SJCRH30 (cell line): ENCODE measurements around the gene REG3A. TPM values are rescaled to one million over a fixed set of nuclear protein-coding genes. Genes with fewer than 3 reads are reported as not detected.

Source experiments
- DNase-seq, 2 experiments: peaks; one replicate each; pipeline ENCODE4 v3.0.0-alpha.2; 2015 to 2020
- H3K27ac ChIP-seq: fragments of 250-450 bp; sonication (Bioruptor Pico); 2 replicates; pipeline ENCODE4 v1.5.1; 2020; ENCODE audit warnings: mild to moderate bottlenecking, moderate library complexity
- H3K27me3 ChIP-seq: fragments of 250-450 bp; sonication (Bioruptor Pico); 2 replicates; pipeline ENCODE4 v1.5.1; 2020; ENCODE audit warnings: mild to moderate bottlenecking, moderate library complexity
- H3K36me3 ChIP-seq: fragments of 250-450 bp; sonication (Bioruptor Pico); 2 replicates; pipeline ENCODE4 v1.5.1; 2020; ENCODE audit warnings: mild to moderate bottlenecking, moderate library complexity
- H3K4me1 ChIP-seq: fragments of 250-450 bp; sonication (Bioruptor Pico); 2 replicates; pipeline ENCODE4 v1.5.1; 2020; ENCODE audit warnings: mild to moderate bottlenecking, moderate library complexity
- H3K4me3 ChIP-seq: fragments of 250-450 bp; sonication (Bioruptor Pico); 2 replicates; pipeline ENCODE4 v1.5.1; 2020; ENCODE audit warnings: mild to moderate bottlenecking, moderate library complexity
- H3K9me3 ChIP-seq: fragments of 250-450 bp; sonication (Bioruptor Pico); replicated peaks from 2 replicates; pipeline ENCODE4 v1.5.1; 2020; ENCODE audit warnings: mild to moderate bottlenecking, moderate library complexity
- total RNA-seq: library from RNA; depleted of rRNA; stranded (reverse); fragments of >200 nt; shearing (Covaris generic); gene quantifications from 2 replicates; pipeline ENCODE4 v1.2.3, GENCODE V29; 2014

Gene REG3A
- total RNA-seq, 1 experiment from 2014 or later: not detected

DNA sequence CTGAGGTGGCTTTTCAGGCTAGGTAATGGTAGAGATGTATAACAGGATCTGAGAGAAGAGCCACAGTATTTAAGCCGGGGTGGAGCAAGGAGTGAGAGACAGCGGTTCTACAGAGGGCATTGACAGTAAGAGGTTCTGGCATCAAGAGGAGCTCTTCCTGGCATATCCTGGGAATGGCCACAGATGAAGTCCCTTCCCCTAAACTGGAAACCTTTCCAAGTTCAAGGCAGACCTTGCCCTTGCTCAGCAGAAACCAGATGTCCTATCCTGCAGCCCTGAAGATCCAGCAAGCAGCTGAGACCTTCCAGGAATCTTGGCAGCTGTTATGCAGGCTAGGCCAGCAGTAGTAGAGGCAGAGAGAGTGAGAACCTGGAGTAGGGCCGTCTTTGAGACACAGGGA lies 21.2 kb downstream of the REG3A start:
- no peak overlapping the region for H3K4me3 ChIP-seq
- DNase-seq: no peak
- no peaks in the 10 kb centered on the region for H3K9me3 ChIP-seq
- H3K27me3 ChIP-seq: no peaks in the 10 kb centered on the region
- H3K36me3 ChIP-seq: no peaks in the 10 kb centered on the region
- no peaks in the 10 kb centered on the region for H3K4me1 ChIP-seq
- H3K27ac ChIP-seq: no peak overlapping the region

- no peak overlapping the region for H3K27ac ChIP-seq
- no peak for DNase-seq
- H3K27me3 ChIP-seq: no peaks in the 10 kb centered on the region
- no peaks in the 10 kb centered on the region for H3K36me3 ChIP-seq
- no peaks in the 10 kb centered on the region for H3K4me1 ChIP-seq
- H3K4me3 ChIP-seq: no peak overlapping the region
- no peaks in the 10 kb centered on the region for H3K9me3 ChIP-seq
These were observed 27.9 kb downstream of the REG3A start for GRCh38 chr2:79131687-79132086.

- DNase-seq: no peak
- H3K27ac ChIP-seq: no peak overlapping the region
- H3K4me3 ChIP-seq: no peak overlapping the region
- no peaks in the 10 kb centered on the region for H3K4me1 ChIP-seq
- H3K36me3 ChIP-seq: no peaks in the 10 kb centered on the region
- no peaks in the 10 kb centered on the region for H3K27me3 ChIP-seq
- H3K9me3 ChIP-seq: no peaks in the 10 kb centered on the region
These were observed 29.7 kb downstream of the REG3A start for GRCh38 chr2:79129804-79130203.

GRCh38 chr2:79129260-79129659 lies 30.3 kb downstream of the REG3A start:
- Histone ChIP-seq H3K27ac (no peak overlapping the region), H3K4me1 (no peaks in the 10 kb centered on the region), H3K4me3 (no peak overlapping the region), H3K27me3 (no peaks in the 10 kb centered on the region), H3K9me3 (no peaks in the 10 kb centered on the region), H3K36me3 (no peaks in the 10 kb centered on the region)
- DNase-seq: no peak

DNA sequence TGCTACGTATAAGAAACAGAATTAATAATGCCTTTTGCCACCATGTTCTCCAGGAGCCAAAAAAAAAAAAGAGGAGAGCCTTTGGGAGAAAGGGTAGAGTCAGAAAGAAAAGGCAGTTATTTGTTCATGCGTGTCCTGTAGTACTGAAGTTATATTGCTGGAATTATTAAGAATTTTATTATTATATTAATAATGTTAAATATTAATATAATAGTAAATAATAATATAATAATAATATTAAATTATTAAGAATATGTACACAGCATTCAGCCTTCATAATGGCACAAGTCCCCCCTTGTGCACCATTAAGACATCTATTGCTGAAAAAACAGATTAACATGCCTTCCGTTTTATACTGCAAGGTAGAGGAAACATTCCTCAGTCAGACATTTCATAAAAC lies 31.1 kb downstream of the REG3A start:
- no peak overlapping the region for H3K27ac ChIP-seq
- DNase-seq: no peak
- no peaks in the 10 kb centered on the region for H3K4me1 ChIP-seq
- H3K9me3 ChIP-seq: no peaks in the 10 kb centered on the region
- no peak overlapping the region for H3K4me3 ChIP-seq
- no peaks in the 10 kb centered on the region for H3K36me3 ChIP-seq
- no peaks in the 10 kb centered on the region for H3K27me3 ChIP-seq

GRCh38 chr2:79125721-79125985 lies 33.9 kb downstream of the REG3A start:
- H3K27me3 ChIP-seq: 0 out of 2 replicates have a peak, but pooled peaks cover 4% of the 10 kb centered on the region
- H3K27ac ChIP-seq: no peak overlapping the region
- no peaks in the 10 kb centered on the region for H3K36me3 ChIP-seq
- H3K4me3 ChIP-seq: no peak overlapping the region
- no peak for DNase-seq
- H3K9me3 ChIP-seq: no peaks in the 10 kb centered on the region
- H3K4me1 ChIP-seq: no peaks in the 10 kb centered on the region

- no peak for DNase-seq
- Histone ChIP-seq H3K4me1 (no peaks in the 10 kb centered on the region), H3K27ac (no peak overlapping the region), H3K4me3 (no peak overlapping the region), H3K27me3 (0 out of 2 replicates have a peak, but pooled peaks cover 4% of the 10 kb centered on the region), H3K36me3 (no peaks in the 10 kb centered on the region), H3K9me3 (no peaks in the 10 kb centered on the region)
These were observed 34.4 kb downstream of the REG3A start for GRCh38 chr2:79124907-79125720.

DNA sequence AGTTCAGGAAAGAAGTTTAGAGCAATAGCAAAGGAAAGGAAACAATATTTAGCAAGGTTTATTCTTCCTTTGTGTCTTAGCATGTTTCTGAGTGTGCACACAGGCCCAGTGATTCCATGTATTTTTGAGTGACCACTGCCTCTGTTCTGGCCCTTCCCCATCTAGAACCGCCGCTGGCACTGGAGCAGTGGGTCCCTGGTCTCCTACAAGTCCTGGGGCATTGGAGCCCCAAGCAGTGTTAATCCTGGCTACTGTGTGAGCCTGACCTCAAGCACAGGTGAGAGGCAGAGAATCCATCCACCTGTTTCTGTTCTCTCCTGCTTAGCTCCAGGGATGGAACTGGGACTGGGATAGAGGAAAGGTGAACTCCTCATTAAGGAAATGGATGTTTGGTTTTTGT lies 36.9 kb downstream of the REG3A start:
- H3K4me3 ChIP-seq: no peak overlapping the region
- H3K27ac ChIP-seq: no peak overlapping the region
- no peaks in the 10 kb centered on the region for H3K36me3 ChIP-seq
- no peaks in the 10 kb centered on the region for H3K9me3 ChIP-seq
- H3K4me1 ChIP-seq: no peaks in the 10 kb centered on the region
- no peak for DNase-seq
- H3K27me3 ChIP-seq: 0 out of 2 replicates have a peak, but pooled peaks cover 4% of the 10 kb centered on the region

DNA sequence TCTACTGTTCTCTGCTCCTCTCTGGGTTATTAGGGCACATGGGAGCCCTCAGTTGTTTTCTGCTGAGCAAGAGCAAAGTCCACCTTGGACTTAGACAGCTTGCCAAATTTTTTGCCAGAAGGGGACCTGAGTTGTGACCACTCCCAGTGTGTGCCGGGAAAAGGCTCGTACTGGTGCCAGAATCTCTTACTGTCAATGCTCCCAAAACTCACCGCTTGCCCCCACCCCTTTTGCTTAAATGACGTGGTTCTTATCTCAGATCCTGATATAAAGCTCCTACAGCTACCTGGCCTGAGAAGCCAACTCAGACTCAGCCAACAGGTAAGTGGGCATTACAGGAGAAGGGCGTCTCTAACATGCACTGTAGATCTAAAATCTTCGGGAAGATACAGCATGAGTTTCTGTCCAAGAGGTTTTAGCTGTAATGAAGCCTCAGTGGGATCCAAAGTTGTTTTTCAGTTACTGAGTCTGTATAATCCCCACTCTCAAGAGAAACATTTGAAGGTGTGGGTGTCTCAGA lies 39.3 kb downstream of the REG3A start, which contains the start of gene REG1A:
TSS of gene REG1A (plus strand) at position 295 of the 520 bp plus-strand sequence. CDS start 374 bp downstream, outside the sequence.
- no peak within 1 kb of the TSS for H3K27ac ChIP-seq
- H3K4me3 ChIP-seq: no peak within 1 kb of the TSS
- H3K9me3 ChIP-seq: no peaks in the 10 kb centered on the region
- H3K4me1 ChIP-seq: no peaks in the 10 kb centered on the region
- no peak for DNase-seq
- no peaks in the 10 kb centered on the region for H3K36me3 ChIP-seq
- H3K27me3 ChIP-seq: 0 out of 2 replicates have a peak, but pooled peaks cover 4% of the 10 kb centered on the region

- no peak for DNase-seq
- H3K4me1 ChIP-seq: no peaks in the 10 kb centered on the region
- H3K27ac ChIP-seq: no peak overlapping the region
- H3K36me3 ChIP-seq: no peaks in the 10 kb centered on the region
- no peaks in the 10 kb centered on the region for H3K9me3 ChIP-seq
- no peak overlapping the region for H3K4me3 ChIP-seq
- H3K27me3 ChIP-seq: 0 out of 2 replicates have a peak, but pooled peaks cover 3% of the 10 kb centered on the region
These were observed 42.3 kb downstream of the REG3A start for GRCh38 chr2:79116997-79117928.

GRCh38 chr2:79114797-79115494 lies 44.6 kb downstream of the REG3A start:
- H3K4me3 ChIP-seq: no peak overlapping the region
- H3K36me3 ChIP-seq: no peaks in the 10 kb centered on the region
- H3K27me3 ChIP-seq: no peaks in the 10 kb centered on the region
- no peak overlapping the region for H3K27ac ChIP-seq
- no peak for DNase-seq
- no peaks in the 10 kb centered on the region for H3K4me1 ChIP-seq
- H3K9me3 ChIP-seq: no peaks in the 10 kb centered on the region

- Histone ChIP-seq H3K4me3 (no peak overlapping the region), H3K4me1 (no peaks in the 10 kb centered on the region), H3K36me3 (no peaks in the 10 kb centered on the region), H3K9me3 (no peaks in the 10 kb centered on the region), H3K27me3 (no peaks in the 10 kb centered on the region), H3K27ac (no peak overlapping the region)
- DNase-seq: no peak
These were observed 47.3 kb downstream of the REG3A start for GRCh38 chr2:79112269-79112668.
